HUES6 (cell line): ENCODE data around the gene RETREG3.

Experiments used
- H3K27ac ChIP-seq: 2 replicates; pipeline ENCODE4 v1.7.0; 2013; ENCODE audit warnings: low read depth, mild to moderate bottlenecking, low read length, inconsistent platforms
- H3K27me3 ChIP-seq: 2 replicates; pipeline ENCODE4 v1.6.1; 2013; ENCODE audit warnings: low read length; ENCODE audit not compliant: control insufficient read depth, insufficient read depth
- H3K36me3 ChIP-seq: 2 replicates; pipeline ENCODE4 v1.6.1; 2013; ENCODE audit warnings: low read length; ENCODE audit not compliant: control insufficient read depth, insufficient read depth
- H3K4me1 ChIP-seq: 2 replicates; pipeline ENCODE4 v1.6.1; 2013; ENCODE audit warnings: low read length; ENCODE audit not compliant: control insufficient read depth, insufficient read depth
- H3K4me3 ChIP-seq: 2 replicates; pipeline ENCODE4 v1.5.1; 2013; ENCODE audit warnings: low read depth, low read length
- H3K9ac ChIP-seq: one replicate; pipeline ENCODE4 v1.6.1; 2013; ENCODE audit warnings: mild to moderate bottlenecking, low read length
- H3K9me3 ChIP-seq: 2 replicates; pipeline ENCODE4 v1.6.1; 2013; ENCODE audit warnings: low read depth, low read length; ENCODE audit not compliant: control insufficient read depth, insufficient read depth

The RETREG3 gene, protein sequence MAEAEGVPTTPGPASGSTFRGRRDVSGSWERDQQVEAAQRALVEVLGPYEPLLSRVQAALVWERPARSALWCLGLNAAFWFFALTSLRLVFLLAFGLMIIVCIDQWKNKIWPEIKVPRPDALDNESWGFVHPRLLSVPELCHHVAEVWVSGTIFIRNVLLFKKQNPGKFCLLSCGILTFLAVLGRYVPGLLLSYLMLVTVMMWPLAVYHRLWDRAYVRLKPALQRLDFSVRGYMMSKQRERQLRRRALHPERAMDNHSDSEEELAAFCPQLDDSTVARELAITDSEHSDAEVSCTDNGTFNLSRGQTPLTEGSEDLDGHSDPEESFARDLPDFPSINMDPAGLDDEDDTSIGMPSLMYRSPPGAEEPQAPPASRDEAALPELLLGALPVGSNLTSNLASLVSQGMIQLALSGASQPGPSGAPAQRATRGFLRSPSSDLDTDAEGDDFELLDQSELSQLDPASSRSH

GRCh38 chr17:42609182-42609813, at the start of gene RETREG3, which contains the start of gene TUBG1:
TSS of gene RETREG3 (minus strand) at chr17:42609374. CDS start at chr17:42609324, 50 bp downstream.
TSS of gene TUBG1 (plus strand) at chr17:42609683. CDS start at chr17:42609738, 55 bp downstream.
- H3K27me3 ChIP-seq: no peaks in the 10 kb centered on the region
- H3K4me3 ChIP-seq: peak within 1 kb of the TSS; percentile 83
- peaks cover 6% of the 10 kb centered on the region; the same call in 1 of the 2 replicates for H3K4me1 ChIP-seq
- H3K36me3 ChIP-seq: peaks cover 29% of the 10 kb centered on the region
- H3K27ac ChIP-seq: peak within 1 kb of the TSS; percentile 62; the same call in 1 of the 2 replicates
- H3K9ac ChIP-seq: peak within 1 kb of the TSS; percentile 89
- H3K9me3 ChIP-seq: no peaks in the 10 kb centered on the region

GRCh38 chr17:42657824-42658588, 48.8 kb upstream of the RETREG3 start:
- Histone ChIP-seq H3K9me3 (no peaks in the 10 kb centered on the region), H3K9ac (no peak overlapping the region), H3K27me3 (no peaks in the 10 kb centered on the region), H3K27ac (no peak overlapping the region), H3K4me1 (peaks cover 17% of the 10 kb centered on the region), H3K4me3 (no peak overlapping the region), H3K36me3 (peaks cover 21% of the 10 kb centered on the region)

- H3K9me3 ChIP-seq: no peaks in the 10 kb centered on the region
- peaks cover 12% of the 10 kb centered on the region for H3K4me1 ChIP-seq
- no peaks in the 10 kb centered on the region; the same call in 1 of the 2 replicates for H3K36me3 ChIP-seq
- no peak overlapping the region for H3K9ac ChIP-seq
- H3K27me3 ChIP-seq: no peaks in the 10 kb centered on the region
- no peak overlapping the region for H3K4me3 ChIP-seq
- no peak overlapping the region for H3K27ac ChIP-seq
These were observed 46.4 kb upstream of the RETREG3 start for GRCh38 chr17:42655528-42655927.

- peak overlapping the region; percentile 55 for H3K9ac ChIP-seq
These were observed 44.3 kb upstream of the RETREG3 start for GRCh38 chr17:42653179-42654124.

GRCh38 chr17:42651392-42651791, 42.2 kb upstream of the RETREG3 start:
- Histone ChIP-seq H3K27me3 (no peaks in the 10 kb centered on the region), H3K27ac (no peak overlapping the region), H3K9me3 (no peaks in the 10 kb centered on the region), H3K4me3 (no peak overlapping the region), H3K4me1 (peaks cover 4% of the 10 kb centered on the region; the same call in 1 of the 2 replicates), H3K9ac (no peak overlapping the region), H3K36me3 (no peaks in the 10 kb centered on the region)

More at GRCh38 chr17:42653179-42654124, 44.3 kb upstream of the RETREG3 start:
- no peak overlapping the region; the same call in 1 of the 2 replicates for H3K27ac ChIP-seq
- H3K4me3 ChIP-seq: peak overlapping the region; percentile 31
- peaks cover 4% of the 10 kb centered on the region; the same call in 1 of the 2 replicates for H3K4me1 ChIP-seq
- H3K36me3 ChIP-seq: no peaks in the 10 kb centered on the region
- H3K9me3 ChIP-seq: no peaks in the 10 kb centered on the region
- H3K27me3 ChIP-seq: no peaks in the 10 kb centered on the region

- no peaks in the 10 kb centered on the region for H3K9me3 ChIP-seq
- no peak overlapping the region for H3K4me3 ChIP-seq
- H3K4me1 ChIP-seq: no peaks in the 10 kb centered on the region
- no peak overlapping the region for H3K27ac ChIP-seq
- H3K27me3 ChIP-seq: no peaks in the 10 kb centered on the region
- H3K9ac ChIP-seq: no peak overlapping the region
- no peaks in the 10 kb centered on the region for H3K36me3 ChIP-seq
These were observed 38.6 kb upstream of the RETREG3 start for GRCh38 chr17:42647778-42648177.

- H3K9ac ChIP-seq: no peak overlapping the region
- H3K36me3 ChIP-seq: no peaks in the 10 kb centered on the region
- no peak overlapping the region for H3K27ac ChIP-seq
- H3K4me1 ChIP-seq: no peaks in the 10 kb centered on the region
- no peaks in the 10 kb centered on the region for H3K27me3 ChIP-seq
- no peak overlapping the region for H3K4me3 ChIP-seq
- no peaks in the 10 kb centered on the region for H3K9me3 ChIP-seq
These were observed 33.2 kb upstream of the RETREG3 start for GRCh38 chr17:42642336-42642735.

- no peaks in the 10 kb centered on the region for H3K9me3 ChIP-seq
- no peaks in the 10 kb centered on the region for H3K27me3 ChIP-seq
- H3K9ac ChIP-seq: no peak overlapping the region
- no peak overlapping the region for H3K27ac ChIP-seq
- H3K4me3 ChIP-seq: no peak overlapping the region
- H3K4me1 ChIP-seq: no peaks in the 10 kb centered on the region
- H3K36me3 ChIP-seq: no peaks in the 10 kb centered on the region
These were observed 30.9 kb upstream of the RETREG3 start for GRCh38 chr17:42640121-42640520.

- H3K9me3 ChIP-seq: no peaks in the 10 kb centered on the region
- H3K4me1 ChIP-seq: no peaks in the 10 kb centered on the region
- no peak overlapping the region for H3K9ac ChIP-seq
- H3K27ac ChIP-seq: no peak overlapping the region
- H3K36me3 ChIP-seq: no peaks in the 10 kb centered on the region
- no peaks in the 10 kb centered on the region for H3K27me3 ChIP-seq
- H3K4me3 ChIP-seq: no peak overlapping the region
These were observed 30.4 kb upstream of the RETREG3 start for GRCh38 chr17:42639525-42640113.
